ENCODE results near the gene LETM1. TPM values are rescaled to one million over a fixed set of nuclear protein-coding genes. Genes with fewer than 3 reads are reported as not detected.

LETM1 gene
- total and polyA plus RNA-seq, 2 of the 8 experiments (the other 6 are each of a cell fraction or from before 2014, with no cell fraction given): 19.8 to 50.1 TPM

- TF ChIP-seq RAD21 (IDR thresholded peaks at IDR 0.05 in 1 of 2, conservative IDR thresholded peaks at IDR 0.05 in 1 of 2; ENCODE audit: low read depth in 2 of 2, low read length in 2 of 2) (no peak), CTBP2 (IDR thresholded peaks at IDR 0.05; ENCODE audit: borderline replicate concordance, insufficient read depth, insufficient read length, low read length) (no peak)
Measured at GRCh38 chr4:1810765-1811164, 45.2 kb downstream of the LETM1 start (continued).
